Measurements from ENCODE around the gene ARID1B. TPM values are rescaled to one million over a fixed set of nuclear protein-coding genes. Genes with fewer than 3 reads are reported as not detected.

The ARID1B gene
- total RNA-seq, 1 donor from 2014 or later, result 87.4 TPM

DNA sequence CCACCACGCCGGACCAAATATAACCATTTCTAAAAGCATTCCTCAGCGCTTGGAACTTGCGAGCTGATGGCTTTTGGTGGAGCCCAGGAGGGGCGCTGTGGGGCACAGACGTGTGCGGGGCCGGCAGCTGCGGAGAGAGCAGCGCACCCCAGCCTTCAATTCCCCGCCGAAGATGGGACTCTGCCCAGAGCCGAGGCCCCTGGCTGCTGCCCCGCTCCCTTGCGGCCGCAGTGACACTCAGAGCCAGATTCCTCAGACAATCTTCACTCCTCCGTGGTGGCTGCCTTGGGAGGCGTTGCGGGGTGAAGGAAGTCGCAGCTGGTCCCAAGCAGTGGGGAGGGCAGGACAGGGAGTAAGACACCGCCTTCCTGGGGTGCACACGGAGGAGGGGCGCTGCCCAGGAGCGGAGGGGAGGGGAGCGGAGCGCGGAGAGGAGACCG is 458.4 kb downstream of the ARID1B start:
- no peak for DNase-seq (ENCODE audit: low spot score)

DNA sequence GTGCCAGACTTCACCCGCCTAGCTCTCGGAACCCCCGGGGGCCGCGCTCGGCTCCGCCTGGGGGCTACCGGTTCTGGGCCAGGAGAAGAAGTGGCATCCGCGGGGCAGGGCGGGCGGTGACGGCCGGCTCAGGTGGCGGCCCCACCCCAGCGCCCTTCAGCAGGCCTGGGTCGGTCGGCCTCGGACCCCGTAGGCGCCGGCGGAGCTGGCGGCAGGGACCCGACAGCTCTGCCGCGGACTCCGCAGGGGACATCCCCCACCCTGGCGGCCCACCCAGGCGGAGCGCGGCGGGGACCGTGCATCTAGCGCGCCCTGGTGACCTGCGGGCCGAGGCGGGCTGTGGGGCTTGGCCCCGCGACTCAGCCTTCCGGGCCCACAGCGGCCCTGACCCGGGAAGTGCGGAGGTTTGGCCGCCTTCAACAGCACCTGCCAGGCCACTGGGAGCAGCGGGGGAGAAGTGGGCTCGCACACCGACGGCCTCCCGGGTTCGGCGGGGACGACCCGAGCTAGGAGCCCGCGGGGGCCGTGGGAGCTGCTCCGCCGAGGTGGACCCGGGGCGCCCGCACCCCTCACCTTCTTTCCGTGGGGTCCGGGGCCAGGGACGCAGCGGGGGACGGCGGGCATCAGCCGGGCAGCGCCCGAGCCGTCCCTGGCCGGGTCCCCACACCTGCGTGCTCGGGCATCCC is 459.0 kb downstream of the ARID1B start:
- no peak for DNase-seq (ENCODE audit: low spot score)

GRCh38 chr6:157238346-157238745 is 461.2 kb downstream of the ARID1B start:
- DNase-seq (ENCODE audit: low spot score), result no peak

DNA sequence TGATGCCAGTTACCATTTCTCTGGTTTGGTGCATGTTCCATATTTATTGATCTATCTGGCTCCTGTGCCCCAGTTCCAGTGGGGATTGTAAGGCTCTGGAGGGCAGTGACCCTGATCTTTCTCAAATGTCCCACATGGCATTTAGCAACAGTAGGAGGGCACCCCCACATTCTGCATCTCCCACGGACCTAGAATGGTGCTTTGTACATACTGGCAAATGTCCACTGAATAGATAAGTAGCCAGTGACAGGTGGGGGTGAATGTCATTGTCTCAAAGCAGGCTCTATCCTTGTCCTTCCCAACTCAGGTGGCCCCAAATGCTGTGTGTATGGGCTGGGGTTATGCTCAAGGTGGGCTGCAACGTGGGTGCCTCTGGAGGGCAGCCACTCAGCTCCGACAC is 462.0 kb downstream of the ARID1B start:
- no peak for DNase-seq (ENCODE audit: low spot score)

- no peak for DNase-seq (ENCODE audit: low spot score)
Measured at GRCh38 chr6:157239671-157240058, 462.5 kb downstream of the ARID1B start.

DNA sequence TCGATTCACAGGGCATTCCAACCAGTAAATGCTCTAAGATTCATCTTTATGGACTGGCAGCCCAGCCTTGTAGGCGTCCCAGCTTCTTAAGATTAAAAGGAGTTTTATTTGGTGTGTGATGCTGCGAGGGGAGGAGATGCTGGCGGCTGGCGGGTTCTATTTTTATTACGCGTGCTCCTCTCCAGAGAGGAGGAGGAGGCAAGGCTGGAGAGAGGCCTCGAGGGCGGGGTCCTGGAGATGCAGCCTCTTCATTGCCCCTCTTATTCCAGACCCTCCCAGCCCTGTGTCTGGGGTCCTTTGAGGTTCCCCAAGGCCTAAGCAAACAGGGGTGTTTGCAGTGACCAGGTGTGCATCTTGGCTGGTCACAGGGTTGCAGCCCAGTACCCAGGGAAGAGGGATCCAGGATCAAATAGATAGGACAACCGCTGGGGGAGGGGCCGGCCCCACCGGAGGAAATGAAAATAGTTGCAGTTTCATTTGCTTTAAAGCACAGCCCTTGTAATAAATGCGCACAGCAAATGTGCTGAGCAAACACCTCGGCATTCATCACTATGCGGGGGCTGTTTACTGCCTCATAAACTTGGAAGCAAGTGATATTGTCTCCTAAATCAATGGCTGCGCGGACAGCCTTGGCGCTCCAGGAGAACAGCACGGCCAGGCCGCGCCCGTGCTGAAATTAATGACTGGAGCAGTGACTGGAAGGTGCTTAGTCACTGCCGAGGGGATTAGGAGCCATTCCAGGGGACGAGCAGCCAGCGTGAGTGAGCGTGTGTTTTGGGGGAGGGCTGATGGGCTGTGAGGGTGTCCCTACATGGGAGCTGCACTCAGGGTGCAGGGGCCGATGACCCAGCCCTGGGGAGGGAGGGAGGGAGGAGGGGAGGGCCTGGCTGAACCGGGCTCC is 463.1 kb downstream of the ARID1B start:
- DNase-seq (ENCODE audit: low spot score), result no peak

DNA sequence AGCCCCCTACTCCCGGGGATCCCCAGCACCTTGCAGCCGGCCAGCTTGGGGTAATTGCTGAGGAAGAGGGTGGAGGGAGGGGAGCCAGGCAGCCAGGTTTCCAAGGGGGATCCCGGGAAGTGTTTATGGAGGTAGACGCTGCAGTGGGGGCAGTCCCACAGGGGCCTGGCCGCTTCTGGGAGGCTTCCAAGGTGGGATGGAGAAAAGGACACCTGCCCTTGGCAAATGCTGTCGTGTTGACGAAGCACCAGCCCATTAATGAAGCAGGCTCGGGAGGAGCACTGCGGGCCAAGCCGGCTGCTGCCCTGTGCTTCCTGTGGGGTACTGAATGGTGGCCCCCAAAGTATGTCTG is 463.8 kb downstream of the ARID1B start:
- DNase-seq (ENCODE audit: low spot score), result no peak

GRCh38 chr6:157242791-157243190 is 465.6 kb downstream of the ARID1B start:
- no peak for DNase-seq (ENCODE audit: low spot score)

DNA sequence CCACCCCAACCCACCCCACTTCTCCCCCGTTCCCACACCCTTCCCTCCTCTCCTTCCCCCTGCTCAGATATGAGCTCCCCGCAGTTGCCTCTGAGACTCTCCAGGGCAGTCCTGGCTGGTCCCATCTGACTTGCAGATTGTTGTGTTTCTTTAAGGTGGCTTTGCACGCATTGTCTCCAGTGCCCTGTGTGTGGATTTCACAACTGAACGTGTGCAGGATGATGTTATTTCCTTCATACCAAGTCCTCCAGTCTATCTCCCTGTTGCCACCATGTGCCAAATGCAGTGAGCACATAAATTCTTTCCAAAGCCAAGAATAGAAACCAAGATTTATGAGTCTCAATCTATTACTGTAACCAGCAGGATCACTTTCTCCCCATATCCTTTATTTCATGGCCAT is 467.0 kb downstream of the ARID1B start:
- no peak for DNase-seq (ENCODE audit: low spot score)

DNA sequence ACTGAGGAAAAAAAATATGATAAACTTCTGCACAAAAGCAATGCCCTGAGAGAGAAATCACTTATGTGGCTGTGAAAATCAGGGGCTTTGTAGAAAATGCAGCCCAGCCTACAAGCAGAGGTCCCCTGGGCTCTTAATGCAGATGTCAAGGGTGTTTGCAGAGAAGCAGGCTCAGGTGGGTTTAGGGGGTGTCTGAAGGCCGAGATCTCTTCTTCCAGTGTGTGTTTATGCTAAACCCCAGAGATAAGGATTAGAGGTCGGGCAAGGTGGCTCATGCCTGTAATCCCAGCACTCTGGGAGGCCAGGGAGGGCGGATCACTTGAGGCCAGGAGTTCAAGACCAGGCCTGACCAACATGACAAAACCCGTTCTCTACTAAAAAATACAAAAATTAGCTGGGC is 467.6 kb downstream of the ARID1B start:
- DNase-seq (ENCODE audit: low spot score), result no peak

DNA sequence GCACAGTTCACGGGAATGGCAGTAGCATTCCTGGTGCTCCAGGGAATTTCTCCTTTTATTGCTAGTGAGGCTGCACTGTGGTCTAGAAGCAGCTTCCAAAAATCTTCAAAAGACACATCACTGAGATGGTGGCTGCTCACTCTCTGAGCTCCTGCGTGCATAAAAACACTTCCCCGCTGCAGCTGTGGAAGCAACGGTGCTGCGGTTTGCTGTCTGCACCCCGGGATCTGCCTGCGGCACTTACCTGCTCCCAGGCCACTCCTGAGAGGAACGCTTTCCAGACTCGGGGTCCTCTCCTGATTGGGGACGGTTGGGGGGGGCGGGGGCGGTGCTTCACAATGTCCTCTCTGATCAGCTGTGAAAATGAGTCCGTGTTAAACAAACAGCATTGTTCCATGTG is 468.3 kb downstream of the ARID1B start:
- no peak for DNase-seq (ENCODE audit: low spot score)

DNA sequence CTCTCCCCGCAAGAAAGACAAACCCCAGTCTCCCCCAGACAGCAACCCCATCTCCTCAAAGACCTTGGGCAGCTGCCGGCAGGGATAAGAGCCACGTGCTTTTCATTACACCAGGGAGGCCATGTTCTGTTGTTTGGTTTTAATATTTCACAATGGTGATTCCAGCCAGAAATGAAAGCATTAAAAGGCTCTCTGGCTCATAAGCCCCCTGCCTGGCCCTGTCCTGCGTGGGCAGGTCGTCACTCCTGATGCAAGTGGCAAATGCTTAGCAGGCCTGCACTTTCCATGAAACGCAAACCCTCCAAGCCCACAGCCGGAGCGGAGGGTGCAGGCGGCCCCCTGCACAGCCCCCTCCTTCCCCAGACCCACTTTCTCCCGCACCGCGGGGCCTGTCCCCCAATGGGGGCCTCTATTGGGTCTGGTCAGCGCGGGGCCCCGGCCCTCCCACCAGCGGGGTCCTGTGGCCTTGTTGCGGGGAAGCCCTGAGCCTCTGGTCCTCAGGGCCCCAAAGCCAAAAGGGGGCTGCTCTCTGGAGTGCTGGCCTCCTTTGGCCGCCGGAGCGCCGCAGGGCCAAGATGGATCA is 469.0 kb downstream of the ARID1B start:
- no peak for DNase-seq (ENCODE audit: low spot score)

GRCh38 chr6:157246771-157247484 is 469.8 kb downstream of the ARID1B start:
- DNase-seq (ENCODE audit: low spot score), result no peak

- DNase-seq (ENCODE audit: low spot score), result no peak
Measured at GRCh38 chr6:157248264-157248663, 471.1 kb downstream of the ARID1B start.

GRCh38 chr6:157249826-157250225 is 472.6 kb downstream of the ARID1B start:
- DNase-seq (ENCODE audit: low spot score), result no peak

GRCh38 chr6:157251586-157252247 is 474.5 kb downstream of the ARID1B start:
- DNase-seq (ENCODE audit: low spot score), result no peak

GRCh38 chr6:157253017-157253416 is 475.8 kb downstream of the ARID1B start:
- DNase-seq (ENCODE audit: low spot score), result no peak

DNA sequence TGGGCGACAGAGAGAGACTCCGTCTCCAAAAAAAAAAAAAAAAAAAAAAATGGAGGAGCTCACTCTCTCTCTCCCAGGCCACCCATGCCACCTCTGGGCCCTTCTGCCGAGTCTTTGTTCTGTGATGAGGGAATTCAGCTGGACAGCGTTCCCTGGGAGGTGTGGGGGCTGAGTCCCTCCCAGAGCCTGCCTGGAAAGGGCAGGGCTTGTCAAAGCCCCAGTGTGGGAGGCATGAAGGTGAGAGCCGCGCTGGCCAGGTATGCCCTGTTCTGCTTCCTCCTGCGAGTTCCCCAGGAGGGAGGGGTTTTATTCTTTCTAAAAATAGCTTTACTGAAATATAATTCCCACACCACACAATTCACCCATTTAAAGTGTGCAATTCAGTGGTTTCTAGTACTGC is 476.5 kb downstream of the ARID1B start:
- no peak for DNase-seq (ENCODE audit: low spot score)

- no peak for DNase-seq (ENCODE audit: low spot score)
Measured at GRCh38 chr6:157254538-157254937, 477.4 kb downstream of the ARID1B start.

GRCh38 chr6:157255079-157255478 is 477.9 kb downstream of the ARID1B start:
- no peak for DNase-seq (ENCODE audit: low spot score)

- no peak for DNase-seq (ENCODE audit: low spot score)
Measured at GRCh38 chr6:157258878-157259277, 481.7 kb downstream of the ARID1B start.

All from mesenteric fat pad (tissue), 1 donor.